ENCODE measurements around the gene ATP8B3. TPM values are rescaled to one million over a fixed set of nuclear protein-coding genes. Genes with fewer than 3 reads are reported as not detected.

ATP8B3 gene
- polyA plus RNA-seq, 1 donor (not counting 4 experiments of a cell fraction or from before 2014, with no cell fraction given): 0.98 TPM

DNA sequence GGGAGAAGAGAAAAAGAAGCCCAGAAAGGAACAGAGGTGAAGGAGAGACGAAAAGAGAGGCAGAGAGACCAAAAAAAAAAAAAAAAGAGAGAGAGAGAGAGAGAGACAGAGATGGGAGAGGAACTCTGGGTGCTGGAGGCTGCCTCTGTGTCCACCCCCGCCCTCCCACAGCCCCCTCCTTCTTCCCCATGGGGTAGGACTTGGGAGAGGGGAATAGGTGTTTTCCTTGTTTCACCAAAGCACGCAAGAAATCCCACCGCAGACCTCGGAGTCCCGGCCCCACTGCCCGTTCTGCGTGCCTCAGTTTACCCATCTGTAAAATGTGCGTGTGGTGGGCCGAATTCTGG lies 53.9 kb downstream of the ATP8B3 start:
- Histone ChIP-seq H3K27ac (ENCODE audit: control insufficient read depth, insufficient read depth, low read length) (no peak overlapping the region), H3K4me3 (ENCODE audit: control insufficient read depth in 2 of 3, extremely low read depth in 1 of 3, insufficient read depth in 2 of 3, low read depth in 1 of 3, low read length in 3 of 3) (no peak overlapping the region), H3K27me3 (ENCODE audit: control insufficient read depth, extremely low read depth, insufficient read depth, low read length) (peaks cover 86% of the 10 kb centered on the region), H3K9ac (ENCODE audit: control insufficient read depth, extremely low read depth, insufficient read depth, low read length) (no peak overlapping the region), H3K9me1 (ENCODE audit: control insufficient read depth, extremely low read depth, insufficient read depth, low read length) (no peaks in the 10 kb centered on the region), H4K20me1 (ENCODE audit: control insufficient read depth, extremely low read depth, insufficient read depth, low read length) (no peaks in the 10 kb centered on the region), H3K4me2 (ENCODE audit: control insufficient read depth, extremely low read depth, insufficient read depth, low read depth, low read length) (no peak overlapping the region), H3K36me3 (ENCODE audit: control insufficient read depth in 2 of 2, extremely low read depth in 1 of 2, insufficient read depth in 2 of 2, low read length in 2 of 2) (no peaks in the 10 kb centered on the region), H3K9me3 (ENCODE audit: control insufficient read depth, low read depth, low read length) (no peaks in the 10 kb centered on the region), H2AFZ (ENCODE audit: control insufficient read depth, low read length) (no peak overlapping the region), H3K4me1 (ENCODE audit: control insufficient read depth, extremely low read depth, insufficient read depth, low read length) (no peaks in the 10 kb centered on the region), H3K79me2 (ENCODE audit: control insufficient read depth, insufficient read depth, low read length) (no peaks in the 10 kb centered on the region)
- DNase-seq (ENCODE audit: low read depth, low spot score) (no peak), FAIRE-seq (no peak)
- TF ChIP-seq, protein P1, sequence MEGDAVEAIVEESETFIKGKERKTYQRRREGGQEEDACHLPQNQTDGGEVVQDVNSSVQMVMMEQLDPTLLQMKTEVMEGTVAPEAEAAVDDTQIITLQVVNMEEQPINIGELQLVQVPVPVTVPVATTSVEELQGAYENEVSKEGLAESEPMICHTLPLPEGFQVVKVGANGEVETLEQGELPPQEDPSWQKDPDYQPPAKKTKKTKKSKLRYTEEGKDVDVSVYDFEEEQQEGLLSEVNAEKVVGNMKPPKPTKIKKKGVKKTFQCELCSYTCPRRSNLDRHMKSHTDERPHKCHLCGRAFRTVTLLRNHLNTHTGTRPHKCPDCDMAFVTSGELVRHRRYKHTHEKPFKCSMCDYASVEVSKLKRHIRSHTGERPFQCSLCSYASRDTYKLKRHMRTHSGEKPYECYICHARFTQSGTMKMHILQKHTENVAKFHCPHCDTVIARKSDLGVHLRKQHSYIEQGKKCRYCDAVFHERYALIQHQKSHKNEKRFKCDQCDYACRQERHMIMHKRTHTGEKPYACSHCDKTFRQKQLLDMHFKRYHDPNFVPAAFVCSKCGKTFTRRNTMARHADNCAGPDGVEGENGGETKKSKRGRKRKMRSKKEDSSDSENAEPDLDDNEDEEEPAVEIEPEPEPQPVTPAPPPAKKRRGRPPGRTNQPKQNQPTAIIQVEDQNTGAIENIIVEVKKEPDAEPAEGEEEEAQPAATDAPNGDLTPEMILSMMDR (optimal IDR thresholded peaks at IDR 0.05 in 1 of 3, IDR thresholded peaks at IDR 0.05 in 1 of 3, conservative IDR thresholded peaks at IDR 0.05 in 1 of 3; ENCODE audit: extremely low read depth in 1 of 3, insufficient read depth in 2 of 3, low read length in 3 of 3): no peak
- TF ChIP-seq EZH2 (IDR thresholded peaks at IDR 0.05; ENCODE audit: low read length): peak; percentile 50
- dilution Hi-C loops (cut with MboI; ENCODE audit: extremely low pct_ligation_motif_present, low sequenced_read_pairs): no loop called here

DNA sequence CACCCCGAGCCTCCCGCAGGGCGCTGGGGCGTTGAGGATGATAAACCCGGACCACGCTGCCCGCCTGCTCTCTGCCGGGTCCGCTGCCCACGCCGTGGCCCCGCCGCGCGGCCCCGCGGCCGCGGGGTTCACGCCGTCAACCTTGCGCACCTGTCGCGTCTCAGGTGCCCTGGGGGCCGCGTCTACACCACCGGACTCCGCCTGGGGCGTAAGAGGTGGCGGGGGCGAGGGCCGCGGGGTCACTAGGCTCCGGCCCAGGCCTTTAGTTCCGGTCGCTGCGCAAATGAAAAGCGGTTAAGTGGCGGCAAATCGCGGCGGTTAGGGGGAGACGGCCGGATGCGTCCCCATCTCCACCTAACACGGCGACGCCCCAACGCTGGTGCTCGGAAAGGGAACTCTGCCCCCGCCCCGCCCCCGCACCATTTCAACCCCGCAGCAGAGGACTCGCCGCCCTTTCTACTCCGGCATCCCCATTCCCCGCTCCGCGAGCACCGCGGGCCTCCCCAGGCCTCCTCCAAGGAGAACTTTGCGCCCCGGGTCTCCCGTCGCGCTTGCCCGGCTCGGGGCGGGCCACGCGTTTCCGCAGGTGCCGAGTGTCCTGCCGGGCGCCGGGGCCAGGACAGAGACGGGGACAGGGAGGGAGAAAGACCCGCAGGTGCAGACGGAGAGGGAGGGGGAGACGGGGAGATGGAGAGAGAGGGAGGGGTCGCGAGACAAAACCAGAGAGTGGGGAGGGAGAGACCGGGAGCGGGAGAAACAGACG lies 54.4 kb downstream of the ATP8B3 start:
- Histone ChIP-seq H3K36me3 (ENCODE audit: control insufficient read depth in 2 of 2, extremely low read depth in 1 of 2, insufficient read depth in 2 of 2, low read length in 2 of 2) (no peaks in the 10 kb centered on the region), H3K27ac (ENCODE audit: control insufficient read depth, insufficient read depth, low read length) (no peak overlapping the region), H3K9me1 (ENCODE audit: control insufficient read depth, extremely low read depth, insufficient read depth, low read length) (no peaks in the 10 kb centered on the region), H4K20me1 (ENCODE audit: control insufficient read depth, extremely low read depth, insufficient read depth, low read length) (no peaks in the 10 kb centered on the region), H3K4me2 (ENCODE audit: control insufficient read depth, extremely low read depth, insufficient read depth, low read depth, low read length) (no peak overlapping the region), H3K79me2 (ENCODE audit: control insufficient read depth, insufficient read depth, low read length) (no peaks in the 10 kb centered on the region), H2AFZ (ENCODE audit: control insufficient read depth, low read length) (no peak overlapping the region), H3K9me3 (ENCODE audit: control insufficient read depth, low read depth, low read length) (no peaks in the 10 kb centered on the region), H3K27me3 (ENCODE audit: control insufficient read depth, extremely low read depth, insufficient read depth, low read length) (peaks cover 86% of the 10 kb centered on the region), H3K4me1 (ENCODE audit: control insufficient read depth, extremely low read depth, insufficient read depth, low read length) (no peaks in the 10 kb centered on the region), H3K9ac (ENCODE audit: control insufficient read depth, extremely low read depth, insufficient read depth, low read length) (no peak overlapping the region), H3K4me3 (ENCODE audit: control insufficient read depth in 2 of 3, extremely low read depth in 1 of 3, insufficient read depth in 2 of 3, low read depth in 1 of 3, low read length in 3 of 3) (no peak overlapping the region)
- no peak for DNase-seq (ENCODE audit: low read depth, low spot score)
- dilution Hi-C loops (cut with MboI; ENCODE audit: extremely low pct_ligation_motif_present, low sequenced_read_pairs): no loop called here
- TF ChIP-seq, protein P1 (optimal IDR thresholded peaks at IDR 0.05 in 1 of 3, IDR thresholded peaks at IDR 0.05 in 1 of 3, conservative IDR thresholded peaks at IDR 0.05 in 1 of 3; ENCODE audit: extremely low read depth in 1 of 3, insufficient read depth in 2 of 3, low read length in 3 of 3): no peak
- TF ChIP-seq EZH2 (IDR thresholded peaks at IDR 0.05; ENCODE audit: low read length): peak; percentile 83
- no peak for FAIRE-seq
